SKM-1 treated with dmso at 0.1 percent for 144 hours (cell line): ENCODE results near the gene TUBB8.
"Not testable (repeated sequence)": the region's sequence is repeated elsewhere in the genome, so short reads cannot be mapped to it uniquely, and the experiment has no call there.

Source experiments
- DNase-seq: peaks from one replicate; lab custom pipeline; 2025; ENCODE audit not compliant: unreplicated experiment; lab: John Stamatoyannopoulos, UW

The TUBB8 gene

GRCh38 chr10:49926-50325 lies 830 bp upstream of the TUBB8 start:
- DNase-seq: not testable (repeated sequence)

- DNase-seq: not testable (repeated sequence)
These were observed 1.2 kb downstream of the TUBB8 start for GRCh38 chr10:47864-48263.

- not testable (repeated sequence) for DNase-seq
These were observed 35.8 kb downstream of the TUBB8 start for GRCh38 chr10:13315-13635.

GRCh38 chr10:12444-13314 lies 36.4 kb downstream of the TUBB8 start:
- DNase-seq: not testable (repeated sequence)

GRCh38 chr10:11260-11659 lies 37.8 kb downstream of the TUBB8 start:
- not testable (repeated sequence) for DNase-seq

- DNase-seq: not testable (repeated sequence)
These were observed 38.7 kb downstream of the TUBB8 start for GRCh38 chr10:10261-10971.
